ENCODE results near the gene SLC46A3. TPM values are rescaled to one million over a fixed set of nuclear protein-coding genes. Genes with fewer than 3 reads are reported as not detected.
A peak's percentile ranks its signal among the peaks of the same experiment; 100 is the strongest.
"Not testable (repeated sequence)": the region's sequence is repeated elsewhere in the genome, so short reads cannot be mapped to it uniquely, and the experiment has no call there.

The SLC46A3 gene
- total RNA-seq, 1 donor from 2014 or later: 13.2 TPM

DNA sequence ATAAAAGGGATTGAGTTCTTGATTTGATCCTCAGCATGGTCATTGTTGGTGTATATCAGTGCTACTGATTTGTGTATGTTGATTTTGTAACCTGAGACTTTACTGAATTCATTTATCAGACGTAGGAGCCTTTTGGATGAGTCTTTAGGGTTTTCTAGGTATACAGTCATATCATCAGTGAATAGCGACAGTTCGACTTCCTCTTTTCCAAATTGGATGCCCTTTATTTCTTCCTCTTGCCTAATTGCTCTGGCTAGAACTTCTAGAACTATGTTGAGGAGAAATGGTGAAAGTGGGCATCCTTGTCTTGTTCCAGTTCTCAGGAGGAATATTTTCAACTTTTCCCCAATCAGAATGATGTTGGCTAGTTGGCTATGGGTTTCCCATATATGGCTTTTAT is 32.9 kb downstream of the SLC46A3 start:
- Mint-ChIP-seq H3K27me3 (ENCODE audit: unreplicated experiment) (peaks cover 6% of the 10 kb centered on the region), H3K4me3 (ENCODE audit: unreplicated experiment) (no peak overlapping the region), H3K4me1 (ENCODE audit: unreplicated experiment) (no peaks in the 10 kb centered on the region), H3K9me3 (ENCODE audit: unreplicated experiment) (peaks cover 22% of the 10 kb centered on the region), H3K36me3 (ENCODE audit: unreplicated experiment) (no peaks in the 10 kb centered on the region), H3K27ac (ENCODE audit: unreplicated experiment) (no peak overlapping the region)
- TF ChIP-seq, protein P1, sequence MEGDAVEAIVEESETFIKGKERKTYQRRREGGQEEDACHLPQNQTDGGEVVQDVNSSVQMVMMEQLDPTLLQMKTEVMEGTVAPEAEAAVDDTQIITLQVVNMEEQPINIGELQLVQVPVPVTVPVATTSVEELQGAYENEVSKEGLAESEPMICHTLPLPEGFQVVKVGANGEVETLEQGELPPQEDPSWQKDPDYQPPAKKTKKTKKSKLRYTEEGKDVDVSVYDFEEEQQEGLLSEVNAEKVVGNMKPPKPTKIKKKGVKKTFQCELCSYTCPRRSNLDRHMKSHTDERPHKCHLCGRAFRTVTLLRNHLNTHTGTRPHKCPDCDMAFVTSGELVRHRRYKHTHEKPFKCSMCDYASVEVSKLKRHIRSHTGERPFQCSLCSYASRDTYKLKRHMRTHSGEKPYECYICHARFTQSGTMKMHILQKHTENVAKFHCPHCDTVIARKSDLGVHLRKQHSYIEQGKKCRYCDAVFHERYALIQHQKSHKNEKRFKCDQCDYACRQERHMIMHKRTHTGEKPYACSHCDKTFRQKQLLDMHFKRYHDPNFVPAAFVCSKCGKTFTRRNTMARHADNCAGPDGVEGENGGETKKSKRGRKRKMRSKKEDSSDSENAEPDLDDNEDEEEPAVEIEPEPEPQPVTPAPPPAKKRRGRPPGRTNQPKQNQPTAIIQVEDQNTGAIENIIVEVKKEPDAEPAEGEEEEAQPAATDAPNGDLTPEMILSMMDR (IDR thresholded peaks at IDR 0.05): no peak
- DNase-seq (ENCODE audit: extremely low spot score, unreplicated experiment): no peak

DNA sequence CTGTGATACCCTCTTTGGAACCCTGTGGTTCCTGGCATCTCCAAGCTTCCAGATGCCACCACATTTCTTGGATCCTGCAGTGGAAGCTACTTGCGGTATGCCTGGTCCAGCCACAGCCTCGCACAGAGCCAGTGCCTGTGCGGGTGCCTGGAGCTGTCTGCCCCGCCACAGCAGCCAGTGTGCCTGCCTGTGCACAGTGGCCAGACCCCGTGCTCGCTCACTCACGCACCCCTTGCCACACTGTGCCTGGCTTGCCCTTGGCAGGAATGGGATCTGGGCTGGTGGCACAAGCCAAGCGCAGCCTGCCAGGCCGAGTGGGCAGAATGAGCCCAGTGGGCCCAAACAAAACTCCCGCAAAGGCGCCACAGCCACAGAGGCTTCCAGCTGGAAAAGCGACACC is 33.7 kb downstream of the SLC46A3 start:
- TF ChIP-seq, protein P1 (IDR thresholded peaks at IDR 0.05): no peak
- Mint-ChIP-seq H3K4me3 (ENCODE audit: unreplicated experiment) (no peak overlapping the region), H3K27me3 (ENCODE audit: unreplicated experiment) (peaks cover 6% of the 10 kb centered on the region), H3K4me1 (ENCODE audit: unreplicated experiment) (no peaks in the 10 kb centered on the region), H3K27ac (ENCODE audit: unreplicated experiment) (no peak overlapping the region), H3K9me3 (ENCODE audit: unreplicated experiment) (peaks cover 21% of the 10 kb centered on the region), H3K36me3 (ENCODE audit: unreplicated experiment) (peaks cover under 1% of the 10 kb centered on the region)
- DNase-seq (ENCODE audit: extremely low spot score, unreplicated experiment): no peak

DNA sequence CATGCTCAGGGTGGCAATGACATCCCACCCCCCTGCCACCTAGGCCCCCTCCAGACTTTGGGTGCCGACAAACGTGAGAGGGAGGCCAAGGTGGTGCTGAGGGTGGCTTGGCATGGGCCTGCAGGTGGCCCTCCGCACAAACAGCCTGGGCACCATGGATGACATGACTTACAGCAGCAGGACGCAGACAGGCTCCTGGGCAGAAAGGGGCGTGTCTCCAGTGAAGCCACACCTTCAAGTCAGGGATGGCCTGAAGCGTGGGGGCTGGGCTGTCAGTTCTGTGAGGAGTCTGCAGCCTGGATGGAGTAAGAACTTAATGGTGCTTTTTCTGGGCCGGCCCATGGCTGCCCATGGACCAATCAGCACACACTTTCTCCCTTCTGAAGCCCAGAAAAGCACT is 34.5 kb downstream of the SLC46A3 start:
- H3K27me3 Mint-ChIP-seq (ENCODE audit: unreplicated experiment): peaks cover 6% of the 10 kb centered on the region
- H3K27ac Mint-ChIP-seq (ENCODE audit: unreplicated experiment): no peak overlapping the region
- TF ChIP-seq, protein P1 (IDR thresholded peaks at IDR 0.05): no peak
- H3K4me3 Mint-ChIP-seq (ENCODE audit: unreplicated experiment): no peak overlapping the region
- peaks cover 2% of the 10 kb centered on the region for H3K36me3 Mint-ChIP-seq (ENCODE audit: unreplicated experiment)
- DNase-seq (ENCODE audit: extremely low spot score, unreplicated experiment): no peak
- H3K4me1 Mint-ChIP-seq (ENCODE audit: unreplicated experiment): no peaks in the 10 kb centered on the region
- peaks cover 21% of the 10 kb centered on the region for H3K9me3 Mint-ChIP-seq (ENCODE audit: unreplicated experiment)

DNA sequence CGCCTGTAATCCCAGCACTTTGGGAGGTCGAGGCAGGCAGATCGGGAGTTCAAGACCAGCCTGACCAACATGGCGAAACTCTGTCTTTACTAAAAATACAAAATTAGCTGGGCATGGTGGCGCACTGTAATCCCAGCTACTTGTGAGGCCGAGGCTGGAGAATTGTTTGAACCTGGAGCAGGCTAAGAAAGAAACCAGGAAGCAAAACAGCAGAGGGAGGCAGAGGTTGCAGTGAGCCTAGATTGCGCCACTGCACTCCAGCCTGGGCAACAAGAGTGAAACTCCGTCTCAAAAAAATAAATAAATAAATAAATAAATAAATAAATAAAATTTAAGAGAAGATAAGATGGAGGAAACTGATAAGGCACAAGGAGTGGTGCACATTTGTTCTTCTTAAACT is 35.6 kb downstream of the SLC46A3 start:
- not testable (repeated sequence) for H3K27ac Mint-ChIP-seq (ENCODE audit: unreplicated experiment); H3K4me3 Mint-ChIP-seq (ENCODE audit: unreplicated experiment); H3K27me3 Mint-ChIP-seq (ENCODE audit: unreplicated experiment); DNase-seq (ENCODE audit: extremely low spot score, unreplicated experiment); H3K36me3 Mint-ChIP-seq (ENCODE audit: unreplicated experiment); H3K4me1 Mint-ChIP-seq (ENCODE audit: unreplicated experiment)
- peaks cover 21% of the 10 kb centered on the region for H3K9me3 Mint-ChIP-seq (ENCODE audit: unreplicated experiment)

DNA sequence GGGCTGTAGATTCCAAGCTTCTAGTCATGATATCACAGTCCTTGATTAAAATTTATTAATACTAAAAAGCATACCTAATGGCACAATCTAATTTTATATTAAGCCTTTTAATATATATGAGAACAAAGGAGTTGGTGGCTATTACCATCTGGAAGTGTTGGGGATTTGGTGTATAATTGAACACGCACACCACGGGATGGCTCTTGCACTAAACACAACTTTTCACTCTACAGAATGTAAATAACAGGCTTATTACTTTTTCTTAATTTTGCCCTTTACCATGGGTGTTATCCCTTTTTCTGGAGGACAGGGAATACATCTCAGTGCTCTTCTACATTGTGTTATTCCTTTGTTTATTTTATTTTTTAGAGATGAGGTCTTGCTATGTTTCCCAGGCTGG is 38.2 kb downstream of the SLC46A3 start:
- Mint-ChIP-seq H3K4me3 (ENCODE audit: unreplicated experiment) (no peak overlapping the region), H3K27ac (ENCODE audit: unreplicated experiment) (no peak overlapping the region), H3K27me3 (ENCODE audit: unreplicated experiment) (no peaks in the 10 kb centered on the region), H3K4me1 (ENCODE audit: unreplicated experiment) (peaks cover 8% of the 10 kb centered on the region), H3K36me3 (ENCODE audit: unreplicated experiment) (peaks cover 16% of the 10 kb centered on the region), H3K9me3 (ENCODE audit: unreplicated experiment) (no peaks in the 10 kb centered on the region)
- no peak for DNase-seq (ENCODE audit: extremely low spot score, unreplicated experiment)
- TF ChIP-seq, protein P1 (IDR thresholded peaks at IDR 0.05): no peak

DNA sequence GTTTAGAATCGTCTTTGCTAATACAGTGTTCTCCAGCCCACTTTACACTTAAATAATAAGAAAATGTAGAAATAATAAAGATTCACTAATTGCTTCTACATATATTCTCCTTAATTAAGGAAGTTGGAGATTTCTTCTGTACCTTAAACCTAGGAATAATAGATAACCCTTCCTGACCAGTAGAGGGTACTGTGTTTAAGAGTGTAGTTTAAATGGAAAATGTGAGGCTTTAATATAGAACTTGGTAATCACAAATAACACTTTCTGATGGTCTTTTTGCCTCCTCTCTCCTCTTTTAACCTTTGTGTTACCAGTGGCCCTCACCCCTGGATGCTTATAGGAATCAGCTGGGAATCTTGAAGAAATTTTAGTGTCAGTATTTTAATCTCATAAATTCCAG is 39.1 kb downstream of the SLC46A3 start:
- Mint-ChIP-seq H3K27ac (ENCODE audit: unreplicated experiment) (no peak overlapping the region), H3K4me1 (ENCODE audit: unreplicated experiment) (peaks cover 8% of the 10 kb centered on the region), H3K4me3 (ENCODE audit: unreplicated experiment) (no peak overlapping the region), H3K27me3 (ENCODE audit: unreplicated experiment) (no peaks in the 10 kb centered on the region), H3K36me3 (ENCODE audit: unreplicated experiment) (peaks cover 19% of the 10 kb centered on the region), H3K9me3 (ENCODE audit: unreplicated experiment) (no peaks in the 10 kb centered on the region)
- no peak for DNase-seq (ENCODE audit: extremely low spot score, unreplicated experiment)
- TF ChIP-seq, protein P1 (IDR thresholded peaks at IDR 0.05): peak; percentile 55

Data from osteocyte (in vitro differentiated cells).